DMS 273 (cell line): Measurements from ENCODE around the gene SIRT5.

Source experiments
- DNase-seq: peaks from one replicate; lab custom pipeline; 2025; ENCODE audit not compliant: unreplicated experiment; lab: John Stamatoyannopoulos, UW

The SIRT5 gene

DNA sequence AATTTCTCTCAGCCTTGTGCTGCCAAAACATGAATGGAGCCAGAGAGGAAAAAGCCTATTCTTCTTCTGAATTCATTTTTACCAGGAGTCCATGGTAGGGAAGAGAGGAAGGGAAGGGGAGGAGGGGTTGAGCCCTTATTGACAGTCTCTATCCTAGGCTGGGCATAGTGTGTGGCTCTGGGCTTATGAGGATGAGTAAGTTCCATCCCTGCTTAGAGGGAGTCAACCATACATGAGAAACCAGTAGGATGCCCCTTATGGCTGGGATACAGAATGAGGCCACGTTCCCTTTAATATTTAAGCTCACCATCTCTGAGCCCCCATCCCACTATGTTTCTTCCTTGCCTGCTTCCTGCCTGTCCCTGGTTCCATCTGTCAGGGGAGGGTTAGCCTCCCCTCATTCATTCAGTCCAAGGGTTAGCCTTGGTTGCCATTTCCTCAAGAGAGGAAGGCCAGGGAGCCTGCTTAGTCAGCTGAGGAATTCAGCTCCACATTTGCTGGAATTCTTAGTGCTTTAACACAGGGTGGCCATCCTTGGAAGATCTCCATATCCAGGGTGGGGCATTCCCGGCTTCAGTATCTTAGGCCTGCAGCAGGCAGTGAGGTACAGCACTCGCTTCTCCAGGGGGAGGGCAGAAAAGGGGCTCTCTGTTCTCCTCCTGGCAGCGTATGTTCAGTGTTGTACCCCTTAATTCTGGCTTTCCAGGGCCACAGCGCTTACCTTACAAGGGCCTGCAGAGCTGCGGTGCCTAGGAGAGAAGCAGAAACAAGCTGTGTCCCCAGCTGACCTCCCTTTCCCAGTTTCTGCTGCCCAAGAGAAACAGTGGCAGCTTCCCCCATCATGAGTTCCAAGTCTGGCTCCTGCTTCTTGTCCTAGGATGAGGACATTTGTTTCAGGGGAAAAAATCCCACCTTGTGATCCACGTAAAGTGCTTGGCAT, 12.5 kb downstream of the SIRT5 start:
- no peak for DNase-seq

DNA sequence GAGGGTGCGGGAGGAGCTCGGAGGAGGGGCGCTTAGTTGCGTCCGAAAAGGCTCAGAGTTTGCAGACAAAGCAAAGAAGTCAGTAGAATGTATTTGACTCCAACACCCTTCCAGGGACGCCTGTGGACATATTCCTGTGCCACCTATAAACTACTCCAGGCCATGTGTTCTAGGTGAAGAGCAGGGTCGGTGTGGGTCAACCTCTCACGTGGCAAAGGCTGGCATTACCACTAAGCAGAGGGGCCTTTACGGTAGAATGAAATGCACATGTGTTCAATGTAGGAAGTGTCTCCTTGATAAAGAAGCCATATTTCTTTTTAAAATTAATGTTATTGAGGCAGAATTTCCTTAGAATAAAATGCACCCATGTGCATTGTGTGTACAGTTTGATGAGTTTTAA, 15.4 kb downstream of the SIRT5 start:
- peak; percentile 73 for DNase-seq

DNA sequence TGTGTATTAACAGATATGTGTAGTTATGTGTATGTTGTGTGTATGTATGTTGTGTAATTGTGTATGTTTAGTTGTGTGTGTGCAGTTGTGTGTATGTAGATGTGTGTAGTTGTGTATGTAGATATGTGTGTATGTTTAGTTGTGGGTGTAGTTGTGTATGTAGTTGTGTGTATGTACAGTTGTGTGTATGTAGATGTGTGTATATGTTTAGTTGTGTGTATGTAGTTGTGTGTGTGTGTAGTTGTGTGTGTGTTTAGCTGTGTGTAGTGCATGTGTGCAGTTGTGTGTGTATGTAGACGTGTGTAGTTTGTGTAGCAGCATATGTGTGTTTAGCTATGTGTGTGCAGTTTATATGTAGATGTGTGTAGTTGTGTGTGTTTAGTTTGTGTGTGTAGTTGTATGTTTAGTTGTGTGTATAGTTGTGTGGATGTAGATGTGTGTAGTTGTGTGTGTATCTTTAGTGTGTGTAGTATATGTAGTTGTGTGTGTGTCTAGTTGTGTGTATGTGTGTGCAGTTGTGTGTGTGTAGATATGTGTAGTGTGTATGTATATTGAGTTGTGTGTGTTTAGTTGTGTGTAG, 16.3 kb downstream of the SIRT5 start:
- DNase-seq: no peak

DNA sequence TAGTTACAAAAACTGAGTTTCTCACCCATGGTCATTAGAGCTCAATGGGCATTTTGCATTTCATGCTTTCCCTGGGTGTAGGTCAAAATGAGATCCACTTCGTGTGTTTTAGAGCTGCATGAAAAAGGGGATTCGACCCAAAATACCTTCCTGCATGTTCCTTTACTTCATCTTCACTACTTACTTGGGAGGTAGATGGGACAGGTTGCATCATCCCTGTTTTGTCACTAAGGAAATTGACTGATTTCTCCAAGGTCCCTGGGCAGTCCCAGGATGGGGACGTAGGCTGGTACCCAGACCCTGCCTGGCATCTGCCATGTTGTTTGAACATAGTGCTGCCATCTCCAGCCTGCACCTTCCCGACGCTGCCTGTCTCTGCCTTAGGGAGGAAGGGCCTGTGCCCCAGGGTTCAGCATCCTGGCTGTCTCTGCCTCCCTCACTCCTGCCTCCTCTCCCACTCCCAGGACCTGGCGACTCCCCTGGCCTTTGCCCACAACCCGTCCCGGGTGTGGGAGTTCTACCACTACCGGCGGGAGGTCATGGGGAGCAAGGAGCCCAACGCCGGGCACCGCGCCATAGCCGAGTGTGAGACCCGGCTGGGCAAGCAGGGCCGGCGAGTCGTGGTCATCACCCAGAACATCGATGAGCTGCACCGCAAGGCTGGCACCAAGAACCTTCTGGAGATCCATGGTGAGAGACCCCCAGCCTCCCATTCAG, 17.0 kb downstream of the SIRT5 start:
- no peak for DNase-seq

DNA sequence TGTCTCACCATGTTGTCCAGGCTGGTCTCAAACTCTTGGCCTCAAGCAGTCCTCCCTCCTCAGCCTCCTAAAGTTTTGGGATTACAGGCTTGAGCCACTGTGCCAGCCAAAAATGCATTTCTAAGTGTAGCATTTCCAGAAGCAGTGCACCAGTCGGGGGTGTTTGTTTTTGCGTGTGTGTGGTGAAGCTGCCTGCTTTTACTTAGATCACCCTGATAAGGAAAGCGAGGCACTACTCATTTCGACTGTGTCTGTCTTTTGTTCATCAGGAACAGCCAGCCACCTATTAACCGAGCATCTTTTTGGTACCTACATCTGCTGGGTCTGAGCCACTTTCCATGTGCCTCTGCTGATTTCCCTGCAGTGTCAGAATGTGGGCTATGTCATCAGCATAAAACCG, 18.7 kb downstream of the SIRT5 start:
- no peak for DNase-seq

DNA sequence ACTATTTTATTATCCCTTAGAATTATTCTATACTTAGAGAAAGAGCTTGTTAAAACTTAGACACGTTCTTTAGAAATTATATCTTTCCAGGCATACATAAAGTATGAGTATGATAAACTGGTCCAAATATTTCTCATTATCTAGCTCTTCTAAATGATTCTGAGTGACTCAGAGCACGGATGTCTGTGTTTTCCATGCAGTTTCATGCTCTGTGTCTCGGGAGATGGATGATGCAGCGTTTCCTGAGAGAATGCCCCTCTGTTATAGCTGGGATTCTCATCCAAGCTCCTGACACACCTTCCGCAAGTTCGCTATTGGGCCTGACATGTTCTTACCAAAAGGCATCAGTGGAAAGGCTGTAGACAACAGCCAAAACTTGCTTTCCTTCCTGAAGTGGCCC, 19.3 kb downstream of the SIRT5 start:
- no peak for DNase-seq

DNA sequence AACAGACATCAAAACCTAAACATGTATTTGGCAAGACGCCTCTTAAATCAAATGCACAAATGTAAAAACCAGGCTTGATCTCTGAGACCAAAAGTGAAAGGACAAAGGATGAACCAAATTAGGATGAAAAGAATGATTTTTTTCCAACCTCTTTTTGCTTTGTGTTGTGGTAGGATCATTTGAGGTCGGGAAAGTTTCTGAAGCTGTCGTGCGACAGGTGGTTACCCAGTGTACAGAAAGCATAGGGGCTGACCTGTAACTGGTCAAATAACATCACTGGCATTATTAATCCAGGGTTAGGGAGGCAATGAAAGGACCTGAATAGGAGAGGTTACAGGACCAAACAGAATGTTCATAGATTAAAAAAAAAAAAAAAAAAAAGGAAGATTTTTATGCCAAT, 22.7 kb downstream of the SIRT5 start:
- DNase-seq: no peak

DNA sequence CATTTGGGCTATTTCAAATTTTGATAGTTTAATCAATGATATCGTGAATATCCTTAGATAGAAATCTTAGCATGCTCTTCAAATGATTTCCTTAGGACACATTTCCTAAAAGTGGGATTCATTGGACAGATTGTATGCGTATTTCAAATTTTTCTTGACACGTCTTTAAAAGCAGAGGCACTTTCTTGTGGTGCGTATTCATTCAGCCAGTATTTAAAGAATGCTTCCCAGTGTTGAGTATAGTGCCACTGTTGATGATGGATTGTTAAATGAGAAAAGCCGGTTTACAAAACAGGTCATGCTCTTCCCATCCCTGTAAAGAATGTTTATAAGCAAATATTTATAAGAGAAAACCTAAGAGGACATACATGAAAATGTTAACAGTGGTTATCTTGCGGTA, 25.6 kb downstream of the SIRT5 start:
- DNase-seq: no peak

DNA sequence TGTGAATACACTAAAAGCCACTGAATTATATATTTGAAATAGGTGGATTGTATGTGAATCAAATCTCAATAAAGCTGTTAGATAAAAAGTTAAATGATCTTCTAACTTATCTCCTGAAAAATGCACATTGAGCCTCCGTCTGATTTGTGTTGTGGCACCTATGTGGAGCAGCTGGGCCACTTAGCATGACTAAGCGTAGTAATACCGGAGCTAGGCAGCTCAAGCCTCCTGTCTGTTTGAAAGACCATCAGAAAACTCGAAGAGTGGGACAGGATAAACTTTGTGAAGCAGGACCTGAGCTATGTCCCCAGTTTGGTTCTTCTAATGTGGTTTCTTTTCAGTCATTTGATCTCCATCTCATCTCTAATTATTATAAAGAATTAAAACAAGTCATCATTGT, 29.7 kb downstream of the SIRT5 start:
- DNase-seq: no peak

DNA sequence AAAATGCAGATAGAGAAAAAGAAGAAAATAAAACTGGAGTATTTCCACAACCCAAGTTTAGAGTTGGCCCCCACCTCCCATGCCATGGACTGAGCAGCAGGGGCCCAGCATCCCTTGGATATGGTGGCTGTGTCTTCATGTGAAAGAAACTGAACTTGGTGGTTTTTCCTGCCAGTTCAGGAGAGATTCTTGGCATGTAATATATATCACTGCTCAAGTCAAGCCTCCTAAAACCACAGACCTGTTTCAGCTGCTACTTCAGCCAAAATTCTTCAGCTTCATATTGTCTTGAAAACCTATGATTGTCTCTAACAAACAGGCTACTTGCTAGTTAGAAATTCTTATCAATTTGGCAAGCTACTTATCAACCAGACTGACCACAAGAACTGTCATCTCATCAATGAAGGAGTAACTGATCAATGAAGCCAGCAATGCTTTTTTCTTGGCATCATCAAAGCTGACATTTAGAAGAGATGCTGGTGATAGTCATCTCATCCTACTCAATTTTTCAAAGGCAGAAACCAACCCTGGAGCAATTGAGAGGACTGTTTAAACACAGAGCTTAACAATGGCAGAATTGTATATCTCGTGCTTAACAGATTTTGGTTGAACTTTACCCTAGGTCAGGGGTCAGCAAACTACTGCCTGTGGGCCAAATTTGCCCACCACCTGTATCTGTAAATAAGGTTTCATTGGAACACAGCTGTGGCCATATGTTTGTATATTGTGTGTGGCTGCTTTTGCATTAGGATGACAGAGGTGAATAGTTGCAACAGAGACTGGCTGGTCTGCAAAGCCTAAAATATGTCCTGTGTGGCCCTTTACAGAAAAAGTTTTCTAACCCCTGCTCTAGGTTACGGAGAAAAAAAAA, 30.4 kb downstream of the SIRT5 start:
- DNase-seq: no peak

DNA sequence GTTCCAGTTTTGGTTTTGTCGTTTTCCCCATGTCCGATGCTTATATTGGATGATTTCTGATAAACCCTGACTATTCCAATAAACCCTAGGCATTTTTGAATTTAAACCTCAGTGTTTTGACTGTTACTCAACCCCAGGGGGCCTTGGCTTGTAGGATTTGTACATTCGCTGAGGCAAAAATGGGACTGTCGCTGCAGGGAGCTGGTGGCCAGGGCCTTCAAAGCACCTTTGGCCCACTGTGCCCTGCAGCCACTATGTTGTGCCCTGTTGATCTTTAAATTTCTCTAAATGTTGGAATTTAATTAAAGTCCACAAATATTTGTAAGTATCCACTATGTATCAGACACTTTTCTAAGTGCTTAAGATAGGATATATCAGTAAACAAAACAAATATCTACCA, 31.2 kb downstream of the SIRT5 start:
- DNase-seq: no peak

DNA sequence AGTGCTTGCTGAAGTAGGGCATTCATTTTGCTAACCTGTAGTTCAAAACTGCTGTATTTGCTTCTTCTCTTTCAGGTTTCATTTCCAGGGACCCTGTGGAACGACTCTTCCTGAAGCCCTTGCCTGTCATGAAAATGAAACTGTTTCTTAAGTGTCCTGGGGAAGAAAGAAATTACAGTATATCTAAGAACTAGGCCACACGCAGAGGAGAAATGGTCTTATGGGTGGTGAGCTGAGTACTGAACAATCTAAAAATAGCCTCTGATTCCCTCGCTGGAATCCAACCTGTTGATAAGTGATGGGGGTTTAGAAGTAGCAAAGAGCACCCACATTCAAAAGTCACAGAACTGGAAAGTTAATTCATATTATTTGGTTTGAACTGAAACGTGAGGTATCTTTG, 37.3 kb downstream of the SIRT5 start:
- DNase-seq: no peak

DNA sequence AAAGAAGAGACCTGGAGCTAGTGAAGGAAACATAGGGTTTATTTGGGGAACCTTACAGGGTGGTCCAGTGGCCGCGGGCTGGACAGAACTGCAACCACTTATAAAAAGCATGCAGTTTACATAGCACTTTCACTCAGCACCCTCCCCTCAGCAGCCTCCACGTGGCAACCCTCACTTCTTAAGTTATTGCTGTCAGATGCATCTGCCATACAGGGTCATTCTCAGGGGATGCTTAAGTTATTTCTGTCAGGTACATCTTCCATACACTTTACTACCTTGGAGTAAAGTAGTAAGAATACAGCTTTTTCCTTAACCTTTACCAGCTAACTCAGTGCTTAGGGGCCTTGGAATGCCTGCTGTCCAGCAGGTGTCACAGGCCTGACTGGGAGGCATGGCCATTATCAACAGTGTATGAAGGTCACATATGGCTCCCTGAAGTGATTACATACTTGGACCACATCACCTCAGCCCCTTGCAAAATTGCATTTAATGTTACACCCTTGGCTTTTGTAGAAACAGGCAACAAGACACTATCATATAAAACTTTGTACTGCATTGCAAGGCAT, 38.7 kb downstream of the SIRT5 start:
- no peak for DNase-seq

DNA sequence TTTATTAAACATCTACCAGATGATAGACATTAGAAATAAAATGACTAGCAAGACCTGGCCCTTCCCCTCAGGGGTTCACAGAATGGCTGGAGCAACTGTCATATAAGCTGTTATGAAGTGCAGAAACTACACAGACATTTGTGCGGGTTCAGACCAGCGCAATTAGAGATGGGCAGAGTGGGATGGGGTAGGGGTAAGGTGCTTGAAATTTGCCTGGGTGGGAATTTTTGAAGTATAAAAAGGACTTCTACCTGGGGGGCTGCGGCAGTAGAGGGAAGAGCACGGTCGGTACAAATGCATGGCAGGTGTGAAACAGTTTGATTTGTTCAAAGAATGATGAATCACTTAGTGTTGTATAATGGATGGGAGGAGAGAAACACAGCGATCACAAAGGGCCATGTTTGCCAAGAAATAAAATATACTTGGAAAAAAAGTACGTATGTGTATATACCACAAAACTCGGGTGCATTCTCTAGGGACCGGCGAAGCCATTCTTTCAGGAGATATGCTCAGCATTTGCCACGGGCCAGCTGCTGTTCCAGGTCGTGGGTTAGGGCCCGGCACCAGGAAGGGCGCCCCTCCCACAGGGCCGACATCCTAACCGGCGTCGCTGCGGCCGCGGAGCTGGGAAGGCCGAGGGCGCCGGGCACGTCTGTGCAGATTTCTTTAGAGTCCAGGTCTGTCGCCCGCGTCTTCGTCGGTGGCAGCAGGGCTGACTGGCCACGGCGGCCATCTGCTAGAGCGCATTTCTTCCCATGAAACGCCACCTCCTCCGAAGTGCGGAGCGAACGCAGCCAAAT, 39.9 kb downstream of the SIRT5 start:
- peak; percentile 83 for DNase-seq

DNA sequence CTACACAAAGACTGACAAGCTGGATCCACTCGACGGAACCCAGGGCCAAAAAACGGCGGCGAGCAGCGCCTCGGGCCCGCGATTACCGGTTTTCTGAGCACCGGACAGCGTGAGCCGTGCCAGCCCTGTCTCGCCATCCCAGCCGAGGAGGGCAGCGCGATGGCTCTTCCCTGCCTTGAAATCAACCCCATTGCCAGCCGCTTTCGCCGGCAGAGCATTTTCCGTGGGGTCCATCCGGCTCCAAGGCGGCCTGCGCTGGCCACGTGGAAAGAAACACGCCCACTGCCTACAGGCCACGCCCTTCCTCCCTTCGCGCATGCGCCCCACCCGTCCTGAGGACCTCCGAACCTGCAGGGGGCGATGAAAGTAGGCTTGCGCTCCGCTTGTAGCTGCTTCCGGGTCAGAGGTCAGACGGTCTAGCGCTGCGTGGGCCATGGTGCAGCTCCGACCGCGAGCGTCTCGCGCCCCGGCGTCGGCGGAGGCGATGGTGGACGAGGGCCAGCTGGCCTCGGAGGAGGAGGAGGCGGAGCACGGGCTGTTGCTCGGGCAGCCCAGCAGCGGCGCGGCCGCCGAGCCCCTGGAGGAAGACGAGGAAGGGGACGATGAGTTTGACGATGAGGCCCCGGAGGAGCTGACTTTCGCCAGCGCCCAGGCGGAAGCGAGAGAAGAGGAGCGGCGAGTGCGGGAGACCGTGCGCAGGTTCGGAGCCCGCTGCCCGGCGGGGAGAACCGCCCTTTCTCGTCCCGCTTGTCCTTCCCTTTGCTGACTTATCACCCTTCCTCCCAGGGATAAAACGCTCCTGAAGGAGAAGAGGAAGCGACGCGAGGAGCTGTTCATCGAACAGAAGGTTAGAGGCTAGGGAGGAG, 40.8 kb downstream of the SIRT5 start, which contains the start of gene NOL7:
NOL7 (plus strand) TSS at position 410 of the 866 bp plus-strand sequence; CDS start at position 434, 24 bp downstream.
- DNase-seq: peak; percentile 99

DNA sequence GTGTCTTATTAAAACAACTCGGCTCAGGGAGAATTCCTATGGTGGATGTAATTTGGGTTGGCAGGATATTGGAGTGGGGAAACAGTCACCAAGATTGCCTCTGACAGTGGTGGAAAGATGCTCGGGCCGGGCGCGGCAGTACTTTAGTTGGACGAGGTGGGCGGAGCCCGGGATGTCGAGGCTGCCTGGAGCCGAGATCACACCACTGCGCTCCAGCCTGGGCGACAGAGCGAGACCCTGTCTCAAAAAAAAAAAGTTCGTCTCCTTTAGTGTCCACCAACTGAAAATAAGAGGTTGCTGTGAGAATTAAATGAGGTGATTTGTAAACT, 41.4 kb downstream of the SIRT5 start:
- peak; percentile 70 for DNase-seq

DNA sequence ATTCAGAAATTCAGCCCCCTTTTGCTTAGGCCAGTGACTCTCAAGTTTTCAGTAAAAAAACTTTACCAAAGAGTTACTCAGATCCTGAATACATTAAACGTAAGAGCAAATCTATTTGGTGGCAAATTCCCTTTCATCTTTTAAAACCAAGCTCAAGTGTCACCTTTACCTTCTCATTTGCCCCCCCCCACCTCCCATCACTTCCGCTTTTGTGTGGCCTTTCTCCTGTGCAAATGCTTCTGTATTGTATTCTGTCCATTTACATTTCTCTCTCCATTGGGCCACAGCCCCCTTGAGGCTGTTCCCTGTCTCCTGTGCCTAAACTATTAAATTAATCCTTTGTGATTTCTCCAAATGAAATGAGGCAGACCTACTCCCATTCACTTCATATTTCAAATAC, 42.7 kb downstream of the SIRT5 start:
- no peak for DNase-seq

DNA sequence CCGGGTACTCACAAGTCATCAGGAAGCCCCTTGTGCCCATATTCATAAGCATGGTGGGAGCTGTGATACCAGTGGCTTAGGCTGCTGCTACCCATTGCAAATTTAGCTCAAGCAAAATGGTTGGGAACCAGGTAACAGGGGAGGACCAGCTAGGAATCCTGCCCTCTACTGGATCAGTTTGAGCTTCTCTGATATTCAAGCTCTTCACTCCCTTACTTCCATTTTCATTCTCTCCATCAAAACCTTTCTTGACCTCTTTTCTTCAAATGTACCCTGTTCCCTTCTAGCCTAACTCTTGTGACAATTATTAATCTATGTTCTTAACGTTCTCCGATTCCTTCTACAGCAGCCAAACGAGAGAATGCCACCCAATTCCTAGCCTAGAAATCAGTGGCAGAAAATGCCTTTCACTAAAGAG, 50.5 kb downstream of the SIRT5 start:
- peak; percentile 75 for DNase-seq
